Stimulated activated CD4-positive, alpha-beta T cell treated with anti-CD3 and anti-CD28 coated beads, Interleukin-2, amount 100 ng/mL, for 48 hours (primary cell): ENCODE results near the gene NFATC3.

Experiments
- DNase-seq, 2 donors: peaks; one replicate each; pipeline ENCODE4 v3.0.0-alpha.2; 2020

NFATC3 gene

GRCh38 chr16:68252383-68252782 lies 167.2 kb downstream of the NFATC3 start:
- DNase-seq, result no peak

- DNase-seq, result no peak
Observed at GRCh38 chr16:68253721-68254120, 168.6 kb downstream of the NFATC3 start.

DNA sequence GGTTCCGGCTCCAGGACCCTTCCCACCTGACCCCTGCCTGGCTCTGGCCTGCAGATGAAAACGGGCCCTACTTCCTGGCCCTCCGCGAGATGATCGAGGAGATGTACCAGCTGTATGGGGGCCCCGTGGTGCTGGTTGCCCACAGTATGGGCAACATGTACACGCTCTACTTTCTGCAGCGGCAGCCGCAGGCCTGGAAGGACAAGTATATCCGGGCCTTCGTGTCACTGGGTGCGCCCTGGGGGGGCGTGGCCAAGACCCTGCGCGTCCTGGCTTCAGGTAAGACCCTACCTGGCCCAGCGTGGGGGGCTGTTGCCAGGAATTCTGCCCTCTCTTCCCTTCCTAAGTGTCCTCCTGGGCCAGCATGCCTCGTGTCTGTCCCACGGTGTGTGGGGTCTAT lies 170.5 kb downstream of the NFATC3 start:
- no peak for DNase-seq

GRCh38 chr16:68257251-68257905 lies 172.2 kb downstream of the NFATC3 start:
- DNase-seq, result no peak

- DNase-seq, result no peak
Observed at GRCh38 chr16:68257906-68258800, 173.0 kb downstream of the NFATC3 start.

GRCh38 chr16:68259007-68259825 lies 174.0 kb downstream of the NFATC3 start:
- no peak for DNase-seq

DNA sequence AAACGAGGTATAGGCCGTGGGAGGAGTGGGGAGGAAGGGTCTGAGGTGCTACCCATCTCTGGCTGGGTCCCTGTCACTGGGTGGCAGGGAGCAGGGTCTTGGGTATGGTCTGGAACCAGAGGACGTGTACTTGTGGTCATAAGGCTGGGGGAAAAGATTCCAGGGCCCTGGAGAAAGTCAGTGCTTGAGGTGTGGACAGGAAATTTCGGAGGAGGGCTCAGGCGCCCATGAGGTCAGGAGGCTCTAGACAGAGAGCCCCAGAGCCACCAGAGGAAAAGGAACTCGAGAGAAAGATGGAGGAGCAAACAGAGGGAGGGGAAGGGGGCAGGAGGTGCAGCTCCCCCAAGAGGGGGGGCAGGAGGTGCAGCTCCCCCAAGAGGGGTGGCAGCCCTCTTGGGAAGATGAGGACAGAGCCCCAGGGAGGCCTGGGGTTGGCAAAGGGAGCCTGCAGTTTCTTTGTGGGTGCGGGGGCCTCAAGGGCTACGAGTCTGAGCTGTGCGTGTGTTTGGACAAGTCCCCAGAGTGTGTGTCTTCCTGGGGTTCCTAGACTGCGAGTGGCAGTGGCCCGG lies 178.5 kb downstream of the NFATC3 start:
- no peak for DNase-seq

DNA sequence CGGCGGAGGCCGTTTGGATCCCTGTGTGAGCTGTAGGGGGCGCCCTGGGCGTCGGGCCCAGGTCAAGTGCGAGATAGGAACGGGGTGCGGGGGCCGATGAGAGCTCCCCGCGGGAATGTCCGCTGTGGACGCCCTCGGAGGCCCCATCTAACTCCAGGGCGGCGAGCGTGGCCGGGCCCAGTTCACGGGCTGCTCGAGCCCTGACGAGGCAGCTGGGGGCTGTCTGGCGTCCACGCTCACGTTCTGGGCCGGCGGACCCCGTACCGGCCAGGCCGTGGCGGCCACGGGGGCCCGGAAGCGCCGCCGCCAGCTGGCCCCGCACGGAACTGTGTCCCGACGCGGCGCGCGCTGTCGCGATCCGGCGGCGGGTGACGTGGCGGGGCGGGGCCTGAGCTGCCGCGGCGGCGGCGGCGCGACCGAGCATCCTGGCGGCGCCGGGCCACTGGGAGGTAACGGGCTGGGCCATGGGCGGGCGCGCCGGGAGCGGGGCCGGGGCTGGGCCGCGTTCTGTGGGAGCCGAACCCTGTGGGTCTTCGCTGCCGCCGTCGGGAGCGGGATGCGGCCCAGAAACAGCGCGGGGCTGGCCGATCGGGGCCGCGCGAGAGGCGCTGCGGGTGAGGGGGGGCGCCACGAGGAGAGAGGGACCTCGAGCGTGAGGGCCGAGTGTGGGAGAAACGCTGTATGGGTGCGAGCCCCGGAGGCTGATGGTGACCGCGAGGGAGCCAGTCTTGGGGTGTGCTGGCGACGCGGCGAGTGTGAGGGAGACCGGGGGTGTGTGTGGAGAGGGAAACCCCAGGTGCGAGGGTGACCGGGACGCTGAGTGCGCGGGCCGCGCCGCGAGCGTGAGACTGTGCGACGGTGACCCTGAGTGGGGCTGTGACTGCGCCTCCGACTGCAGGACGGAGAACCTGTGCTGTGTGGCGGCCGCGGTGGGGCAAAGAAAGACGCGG lies 179.2 kb downstream of the NFATC3 start, which contains the start of gene SLC7A6:
TSS of gene SLC7A6 (plus strand) at position 399 of the 950 bp plus-strand sequence. CDS start 10,201 bp downstream, outside the sequence.
- DNase-seq, result peak; percentile 81 to 86

DNA sequence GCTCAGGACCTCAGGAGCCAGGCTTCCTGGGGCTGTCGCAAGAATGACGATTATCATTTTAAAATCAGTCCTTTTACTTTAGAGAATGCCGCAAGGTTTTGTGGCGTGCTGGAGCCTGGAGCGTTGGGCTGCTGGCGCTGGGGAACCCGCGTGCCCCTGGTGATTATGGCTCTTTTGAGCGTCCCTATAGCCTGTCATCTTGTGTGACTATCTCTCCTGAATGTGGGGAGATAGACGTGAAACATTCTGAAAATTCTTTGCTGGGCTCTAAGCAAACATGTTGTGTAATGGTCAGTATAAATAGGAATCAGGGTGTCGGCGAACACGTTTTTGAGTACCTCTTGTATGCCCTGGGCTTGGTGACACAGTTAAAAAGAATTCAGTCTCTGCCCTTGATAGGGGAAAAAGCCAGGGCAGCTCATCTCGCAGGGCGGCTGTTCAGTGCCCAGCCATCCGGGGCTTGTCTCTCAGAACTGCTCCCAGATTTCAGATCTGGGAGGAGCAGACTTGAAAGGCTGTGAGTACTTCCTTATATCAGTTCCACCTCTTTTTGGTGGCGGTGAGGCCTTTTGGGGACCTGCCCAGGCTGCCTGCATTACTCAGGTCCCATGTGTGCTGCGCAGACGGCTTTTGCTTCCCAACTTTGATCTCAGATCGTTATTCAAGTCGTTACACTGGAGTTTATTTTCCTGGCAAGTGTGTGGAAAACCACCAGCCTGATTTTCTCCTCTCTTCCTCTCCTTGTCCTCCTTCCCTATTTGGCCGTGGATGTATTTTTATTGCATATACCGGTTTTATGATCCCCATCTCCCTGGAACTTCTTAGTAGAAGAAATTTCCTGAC lies 180.1 kb downstream of the NFATC3 start:
- DNase-seq, result peak in 1 of 2 donors; percentile 42

- no peak for DNase-seq
Observed at GRCh38 chr16:68267612-68268405, 182.6 kb downstream of the NFATC3 start.

GRCh38 chr16:68269793-68270192 lies 184.6 kb downstream of the NFATC3 start:
- no peak for DNase-seq

DNA sequence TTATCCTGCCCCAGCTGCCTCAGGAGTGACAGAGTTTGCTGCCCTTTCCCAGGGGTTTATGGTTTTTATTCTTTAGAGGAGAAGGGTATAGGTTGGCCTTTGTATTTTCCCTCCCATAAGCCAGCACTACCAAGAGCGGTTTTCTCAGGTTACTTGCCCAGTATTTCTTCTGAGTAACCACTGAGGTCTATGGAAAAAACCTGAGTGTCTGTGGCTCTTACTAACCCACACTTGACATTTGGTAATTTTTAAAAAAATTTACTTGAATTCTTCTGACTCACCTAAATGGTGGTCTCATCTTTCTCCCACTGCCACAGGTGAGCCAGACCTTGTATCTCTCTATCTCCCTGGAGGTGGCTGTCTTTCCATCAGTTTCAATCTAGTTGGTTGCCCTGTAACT lies 185.2 kb downstream of the NFATC3 start:
- no peak for DNase-seq

GRCh38 chr16:68272507-68273209 lies 187.5 kb downstream of the NFATC3 start:
- DNase-seq, result no peak

DNA sequence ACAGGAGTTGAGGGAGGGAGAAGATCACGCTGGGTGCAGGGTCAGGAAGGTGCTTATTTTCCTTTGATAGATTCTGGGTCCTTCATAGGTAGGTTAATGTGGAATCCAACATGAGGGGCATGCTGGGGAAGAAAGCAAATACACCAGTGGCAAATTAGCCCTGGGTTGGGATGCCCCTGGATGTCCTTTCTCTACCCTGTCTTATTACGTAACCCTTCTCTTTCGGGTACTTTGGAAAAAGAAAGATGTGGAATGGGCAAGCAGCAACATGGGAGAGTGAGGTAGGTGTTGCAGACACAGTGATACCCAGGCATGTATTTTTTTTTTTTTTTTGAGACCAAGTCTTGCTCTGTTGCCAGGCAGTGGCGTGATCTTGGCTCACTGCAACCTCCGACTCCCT lies 188.3 kb downstream of the NFATC3 start:
- DNase-seq, result no peak

DNA sequence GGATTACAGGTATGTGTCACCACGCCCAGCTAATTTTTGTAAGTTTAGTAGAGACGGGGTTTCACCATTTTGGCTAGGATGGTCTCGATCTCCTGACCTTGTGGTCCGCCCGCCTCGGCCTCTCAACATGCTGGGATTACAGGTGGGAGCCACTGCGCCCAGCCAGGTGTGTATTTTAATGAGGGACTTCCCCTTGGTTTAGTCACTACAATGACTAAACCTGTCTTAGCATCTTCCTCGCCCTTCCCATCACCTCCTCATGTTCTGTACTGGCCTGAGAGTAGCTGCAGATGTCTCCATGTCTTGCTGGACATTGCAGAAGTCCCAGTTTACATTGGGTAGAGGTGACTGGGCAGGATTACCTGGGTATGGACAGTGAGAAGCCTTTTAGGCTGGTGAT lies 188.7 kb downstream of the NFATC3 start:
- DNase-seq, result no peak

GRCh38 chr16:68274441-68274840 lies 189.3 kb downstream of the NFATC3 start:
- no peak for DNase-seq

DNA sequence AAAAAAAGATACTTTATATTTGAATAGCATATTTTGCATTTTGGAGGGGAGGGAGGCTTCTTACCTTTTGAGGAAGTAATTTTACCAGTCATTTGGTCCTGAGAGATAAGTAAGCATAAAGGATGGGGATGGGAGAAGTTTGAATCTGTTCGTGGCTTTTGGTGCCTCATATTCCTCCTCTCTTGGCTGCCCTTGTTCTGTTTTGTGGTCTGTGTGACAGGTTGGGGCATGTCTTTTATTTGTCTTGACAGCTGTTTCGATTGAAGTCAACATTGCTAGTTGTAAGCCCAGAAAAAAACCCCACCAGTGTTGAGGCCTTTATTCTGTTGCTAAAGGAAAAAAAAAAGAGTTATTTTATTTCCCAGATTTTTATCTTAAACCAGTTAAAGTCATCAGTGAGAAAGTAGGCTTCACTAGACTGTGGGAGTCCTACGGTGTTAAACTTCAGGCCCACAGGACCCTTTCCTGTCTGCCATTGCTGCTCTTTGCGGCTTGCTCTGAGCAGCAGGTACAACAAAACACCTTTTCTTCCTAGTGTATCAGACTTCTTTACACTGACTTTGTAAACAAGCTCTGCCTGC lies 190.5 kb downstream of the NFATC3 start:
- DNase-seq, result no peak

DNA sequence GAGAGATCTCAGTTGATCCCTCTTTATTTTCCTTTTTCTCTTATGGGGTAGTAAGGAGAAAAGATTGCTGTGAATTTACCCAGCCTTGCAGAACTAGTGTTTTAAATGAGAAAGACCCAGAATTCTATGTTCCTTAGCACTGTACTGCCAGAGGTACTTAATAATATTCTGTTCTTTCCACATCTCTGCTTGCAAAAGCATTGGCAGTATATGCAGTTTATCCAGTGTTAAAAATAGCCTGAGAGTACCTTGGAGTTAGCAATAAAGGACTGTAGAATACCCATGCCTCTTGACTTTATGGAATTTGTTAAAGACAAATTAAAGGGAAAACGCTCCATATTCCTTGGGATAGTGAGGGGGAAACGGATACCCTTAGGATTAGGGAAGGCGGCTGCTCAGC lies 191.1 kb downstream of the NFATC3 start:
- no peak for DNase-seq
